K562 (cell line): Measurements from ENCODE around the gene CLCF1. TPM values are rescaled to one million over a fixed set of nuclear protein-coding genes. Genes with fewer than 3 reads are reported as not detected.
A peak's percentile ranks its signal among the peaks of the same experiment; 100 is the strongest.

Source experiments
- MBD2 ChIP-seq: sonication (generic); IDR thresholded peaks from 2 replicates; pipeline ENCODE4 v1.6.1; 2016; ENCODE audit warnings: low read depth, borderline replicate concordance
- NR0B1 ChIP-seq: fragments of 450-650 bp; IDR thresholded peaks from one replicate; pipeline ENCODE4 v1.6.1; 2018; ENCODE audit warnings: mild to moderate bottlenecking, moderate library complexity; ENCODE audit not compliant: partially characterized antibody
- PTTG1 ChIP-seq: fragments of 450-650 bp; IDR thresholded peaks from 2 replicates; pipeline ENCODE4 v1.6.1; 2016; ENCODE audit warnings: low read depth, mild to moderate bottlenecking, missing genetic modification characterization, missing compliant biosample characterization
- SREBF2 ChIP-seq: sonication (generic); formaldehyde crosslinking; IDR thresholded peaks from 2 replicates; pipeline ENCODE4 v1.4.0; 2020; ENCODE audit warnings: mild to moderate bottlenecking, missing genetic modification reagents
- TAF15 ChIP-seq: fragments of 200-400 bp; formaldehyde crosslinking; IDR thresholded peaks from 2 replicates; pipeline ENCODE4 v1.6.1; 2017; ENCODE audit warnings: mild to moderate bottlenecking, low read depth, low read length, moderate library complexity
- TCFL5 ChIP-seq: fragments of 250-450 bp; sonication (Bioruptor Pico); conservative IDR thresholded peaks from 2 replicates; pipeline ENCODE4 v1.6.1; 2021; ENCODE audit warnings: mild to moderate bottlenecking, moderate library complexity, matching md5 sums
- TGIF2 ChIP-seq: sonication (generic); formaldehyde crosslinking; IDR thresholded peaks from 2 replicates; pipeline ENCODE4 v1.8.1; 2022; ENCODE audit warnings: mild to moderate bottlenecking, missing genetic modification reagents, moderate library complexity
- ZNF511 ChIP-seq: sonication (generic); formaldehyde crosslinking; IDR thresholded peaks from 2 replicates; pipeline ENCODE4 v1.8.0; 2022; ENCODE audit warnings: mild to moderate bottlenecking, missing genetic modification reagents
- ZNF512 ChIP-seq: IDR thresholded peaks from 2 replicates; pipeline ENCODE4 v1.6.1; 2016; ENCODE audit warnings: missing genetic modification characterization, missing compliant biosample characterization
- ZNF583 ChIP-seq: fragments of 250-450 bp; sonication (Bioruptor Pico); IDR thresholded peaks from 2 replicates; pipeline ENCODE4 v1.4.0; 2020
- polyA plus RNA-seq, 8 experiments: library from polyadenylated mRNA; depleted of rRNA in 4 of 8; stranded (reverse) in 5 of 8; unstranded in 3 of 8; fragments of >200 nt; fragmentation: Nextera tagmentation in 2 of 8; fragmentation: Illumina TruSeq in 1 of 8; extraction: Ambion mirVana in 2 of 8; extraction: Trizol in 1 of 8; gene quantifications; 2 replicates each; pipeline versions ENCODE4 v1.2.1 to v1.2.3, GENCODE V29; 2011 to 2014; ENCODE audit warnings: inconsistent platforms in 1 of 8, missing spikeins in 1 of 8
- total RNA-seq, 7 experiments: library from RNA; depleted of rRNA in 6 of 7; stranded (reverse); fragments of >200 nt in 6 of 7; fragmentation: Illumina TruSeq in 2 of 7; extraction: Trizol in 2 of 7; gene quantifications; 2 replicates each; pipeline versions ENCODE4 v1.2.1 to v1.2.3, GENCODE V29; 2011 to 2021; ENCODE audit warnings: low replicate concordance in 1 of 7
- TF ChIP-seq, protein P1 (sequence below): fragments of 450-650 bp; IDR thresholded peaks from 2 replicates; pipeline ENCODE4 v1.7.0; 2016; ENCODE audit warnings: borderline replicate concordance
- TF ChIP-seq, protein P2 (sequence below): IDR thresholded peaks from 2 replicates; pipeline ENCODE4 v1.6.1; 2011; ENCODE audit not compliant: insufficient read length; ENCODE audit errors: extremely low read depth
- TF ChIP-seq, protein P3 (sequence below): fragments of 250-450 bp; sonication (Bioruptor Pico); IDR thresholded peaks from 2 replicates; pipeline ENCODE4 v1.5.0; 2020; ENCODE audit warnings: mild to moderate bottlenecking

The CLCF1 gene
- total and polyA plus RNA-seq, 9 of the 15 experiments (the other 6 are each of a cell fraction or from before 2014, with no cell fraction given), result 0.49 to 5.8 (median 3.0) TPM

DNA sequence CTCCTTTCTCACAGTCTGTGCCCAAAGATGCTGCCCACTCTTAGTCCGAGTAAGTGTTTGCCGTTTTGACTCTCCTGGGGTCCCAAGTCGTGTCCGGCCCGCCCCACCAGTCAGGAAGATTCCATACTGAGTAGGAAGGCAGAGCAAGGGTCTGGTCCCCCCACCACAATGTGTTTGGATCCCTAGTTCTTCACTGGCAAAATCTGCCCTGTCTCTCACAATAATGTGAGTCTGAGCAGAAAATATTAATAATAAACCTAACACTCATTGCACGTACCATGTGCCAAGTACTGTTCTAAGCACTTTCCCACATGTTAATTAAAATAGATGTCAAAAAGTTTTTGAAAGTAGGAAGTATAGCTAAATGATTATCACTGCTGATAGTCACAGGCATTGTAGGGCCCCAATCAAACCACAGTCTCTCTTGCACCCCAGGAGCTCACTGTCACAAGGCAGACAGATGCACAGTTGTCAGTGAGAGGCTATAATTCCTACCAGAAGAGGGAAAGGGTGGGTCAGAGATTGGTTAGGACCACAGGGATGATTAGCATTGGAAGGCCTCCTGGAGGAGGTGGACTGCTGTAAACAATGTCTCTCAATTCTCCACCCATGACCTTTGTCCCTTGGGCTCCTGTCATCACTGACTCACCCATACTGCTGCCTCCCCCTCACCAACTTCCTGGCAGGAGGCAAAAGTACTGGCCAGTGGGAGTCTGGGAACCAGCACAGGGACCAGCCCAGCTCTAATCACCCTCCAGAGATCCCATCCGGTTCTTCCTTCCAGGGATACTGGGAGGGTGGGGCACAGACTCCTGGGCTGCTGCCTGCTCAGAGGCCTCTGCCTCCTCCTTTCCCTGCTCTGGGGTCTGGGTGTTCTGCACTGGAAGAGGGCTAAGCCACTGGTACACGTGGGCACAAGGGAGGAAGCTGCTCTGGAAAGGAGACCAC, 19.0 kb downstream of the CLCF1 start (continued):
- TF ChIP-seq PTTG1 (tag) (no peak), NR0B1 (no peak), ZNF512 (tag) (no peak), TAF15 (no peak), SREBF2 (CRISPR knock-in tag) (no peak), TGIF2 (CRISPR knock-in tag) (no peak), ZNF511 (CRISPR knock-in tag) (no peak), MBD2 (0 out of 2 replicates have a peak, but pooled peaks have one; percentile 20), ZNF583 (CRISPR knock-in tag) (no peak), TCFL5 (CRISPR knock-in tag) (no peak)
- TF ChIP-seq, protein P1, sequence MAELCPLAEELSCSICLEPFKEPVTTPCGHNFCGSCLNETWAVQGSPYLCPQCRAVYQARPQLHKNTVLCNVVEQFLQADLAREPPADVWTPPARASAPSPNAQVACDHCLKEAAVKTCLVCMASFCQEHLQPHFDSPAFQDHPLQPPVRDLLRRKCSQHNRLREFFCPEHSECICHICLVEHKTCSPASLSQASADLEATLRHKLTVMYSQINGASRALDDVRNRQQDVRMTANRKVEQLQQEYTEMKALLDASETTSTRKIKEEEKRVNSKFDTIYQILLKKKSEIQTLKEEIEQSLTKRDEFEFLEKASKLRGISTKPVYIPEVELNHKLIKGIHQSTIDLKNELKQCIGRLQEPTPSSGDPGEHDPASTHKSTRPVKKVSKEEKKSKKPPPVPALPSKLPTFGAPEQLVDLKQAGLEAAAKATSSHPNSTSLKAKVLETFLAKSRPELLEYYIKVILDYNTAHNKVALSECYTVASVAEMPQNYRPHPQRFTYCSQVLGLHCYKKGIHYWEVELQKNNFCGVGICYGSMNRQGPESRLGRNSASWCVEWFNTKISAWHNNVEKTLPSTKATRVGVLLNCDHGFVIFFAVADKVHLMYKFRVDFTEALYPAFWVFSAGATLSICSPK, result no peak
- TF ChIP-seq, protein P2, sequence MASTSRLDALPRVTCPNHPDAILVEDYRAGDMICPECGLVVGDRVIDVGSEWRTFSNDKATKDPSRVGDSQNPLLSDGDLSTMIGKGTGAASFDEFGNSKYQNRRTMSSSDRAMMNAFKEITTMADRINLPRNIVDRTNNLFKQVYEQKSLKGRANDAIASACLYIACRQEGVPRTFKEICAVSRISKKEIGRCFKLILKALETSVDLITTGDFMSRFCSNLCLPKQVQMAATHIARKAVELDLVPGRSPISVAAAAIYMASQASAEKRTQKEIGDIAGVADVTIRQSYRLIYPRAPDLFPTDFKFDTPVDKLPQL, result no peak
- TF ChIP-seq, protein P3, sequence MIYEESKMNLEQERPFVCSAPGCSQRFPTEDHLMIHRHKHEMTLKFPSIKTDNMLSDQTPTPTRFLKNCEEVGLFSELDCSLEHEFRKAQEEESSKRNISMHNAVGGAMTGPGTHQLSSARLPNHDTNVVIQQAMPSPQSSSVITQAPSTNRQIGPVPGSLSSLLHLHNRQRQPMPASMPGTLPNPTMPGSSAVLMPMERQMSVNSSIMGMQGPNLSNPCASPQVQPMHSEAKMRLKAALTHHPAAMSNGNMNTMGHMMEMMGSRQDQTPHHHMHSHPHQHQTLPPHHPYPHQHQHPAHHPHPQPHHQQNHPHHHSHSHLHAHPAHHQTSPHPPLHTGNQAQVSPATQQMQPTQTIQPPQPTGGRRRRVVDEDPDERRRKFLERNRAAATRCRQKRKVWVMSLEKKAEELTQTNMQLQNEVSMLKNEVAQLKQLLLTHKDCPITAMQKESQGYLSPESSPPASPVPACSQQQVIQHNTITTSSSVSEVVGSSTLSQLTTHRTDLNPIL, result no peak
